Stimulated activated CD4-positive, alpha-beta T cell treated with anti-CD3 and anti-CD28 coated beads, Interleukin-15, amount 100 ng/mL, for 24 hours (primary cell): ENCODE measurements around the gene NCOA3.
"Not testable (repeated sequence)": the region's sequence is repeated elsewhere in the genome, so short reads cannot be mapped to it uniquely, and the experiment has no call there.

Experiments used
- DNase-seq: peaks from one replicate; pipeline ENCODE4 v3.0.0-alpha.2; 2020

Gene NCOA3

DNA sequence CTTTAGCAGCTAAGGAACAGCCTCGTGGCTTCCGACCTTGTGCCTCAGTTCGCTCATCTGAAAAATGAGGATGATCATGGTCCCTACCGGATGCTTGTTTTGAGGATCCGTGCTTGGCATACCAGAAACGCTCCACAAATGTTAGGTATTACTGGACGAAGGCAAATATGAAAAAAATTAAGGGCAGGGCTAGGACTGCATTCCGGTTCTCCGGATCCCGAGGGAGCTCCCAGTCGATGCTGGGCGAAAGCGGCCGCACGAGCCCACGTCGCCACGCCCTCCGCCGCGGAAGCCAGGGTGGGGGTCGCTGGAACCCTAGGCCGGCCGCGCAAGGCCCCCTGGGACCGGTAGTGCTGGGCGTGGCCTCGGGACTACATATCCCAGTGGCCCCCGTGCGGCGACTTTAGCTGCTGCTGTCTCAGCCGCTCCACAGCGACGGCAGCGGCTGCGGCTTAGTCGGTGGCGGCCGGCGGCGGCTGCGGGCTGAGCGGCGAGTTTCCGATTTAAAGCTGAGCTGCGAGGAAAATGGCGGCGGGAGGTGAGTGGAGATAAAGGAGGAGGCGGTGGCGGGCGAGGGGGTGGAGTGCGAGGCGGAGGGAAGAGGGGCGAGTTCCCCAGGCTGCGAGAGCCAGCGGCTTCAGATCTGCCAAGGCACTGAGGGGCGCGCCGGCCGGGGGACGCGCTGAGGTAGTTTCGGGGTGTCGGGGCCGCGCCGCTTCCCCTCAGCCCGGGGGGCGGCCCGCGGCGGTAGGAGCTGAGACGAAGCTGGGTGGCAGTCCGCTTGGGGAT lies at the start of gene NCOA3:
TSS of gene NCOA3 (plus strand) at position 406 of the 789 bp plus-strand sequence. CDS start 120,361 bp downstream, outside the sequence.
- DNase-seq, result peak; percentile 99

DNA sequence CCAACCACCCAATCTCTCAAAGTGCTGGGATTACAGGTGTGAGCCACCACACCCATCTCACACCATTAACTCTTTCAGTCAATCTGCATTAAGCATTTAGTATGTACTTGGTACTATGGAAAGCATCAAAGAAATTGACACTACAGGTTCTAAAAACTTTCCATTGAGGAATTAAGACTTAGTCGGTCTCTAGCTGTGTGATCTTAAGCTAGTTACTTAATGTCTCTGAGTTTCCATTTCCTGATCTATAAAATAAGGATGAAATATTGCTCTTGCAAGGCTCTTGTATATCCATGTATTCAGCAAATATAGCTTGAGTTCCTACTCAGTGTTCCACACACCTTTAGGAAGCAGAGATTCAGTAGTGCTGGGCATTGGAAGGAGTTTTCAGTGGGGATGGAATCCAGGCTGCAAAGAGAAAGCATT lies 48.9 kb upstream of the NCOA3 start:
- DNase-seq, result no peak

DNA sequence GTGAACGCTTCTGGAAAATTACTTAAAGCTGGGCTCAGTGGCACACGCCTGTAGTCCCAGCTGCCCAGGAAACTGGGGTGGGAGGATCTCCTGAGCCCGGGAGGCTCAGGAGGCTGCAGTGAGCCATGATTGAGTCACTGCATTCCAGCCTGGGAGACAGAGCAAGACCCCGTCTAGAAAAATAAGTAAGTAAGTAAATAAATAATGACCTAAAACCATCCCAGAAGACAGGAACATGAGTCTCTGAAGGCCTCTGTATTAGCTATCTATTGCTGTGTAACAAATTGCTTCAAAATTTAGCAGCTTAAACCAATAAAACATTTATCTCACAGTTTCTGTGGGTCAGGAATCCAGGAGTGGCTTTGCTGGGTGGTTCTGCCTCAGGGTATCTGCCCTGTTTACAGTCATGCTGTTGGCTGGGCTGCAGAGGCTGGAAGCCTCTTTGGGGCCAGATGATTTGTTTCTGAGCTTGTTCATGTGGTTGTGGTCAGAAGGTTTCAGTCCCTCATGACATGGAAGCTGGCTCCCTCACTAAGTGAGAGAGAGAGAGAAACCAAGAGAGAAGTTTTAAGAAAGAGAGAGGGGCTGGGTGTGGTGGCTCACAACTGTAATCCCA lies 48.4 kb upstream of the NCOA3 start:
- DNase-seq, result peak; percentile 71

DNA sequence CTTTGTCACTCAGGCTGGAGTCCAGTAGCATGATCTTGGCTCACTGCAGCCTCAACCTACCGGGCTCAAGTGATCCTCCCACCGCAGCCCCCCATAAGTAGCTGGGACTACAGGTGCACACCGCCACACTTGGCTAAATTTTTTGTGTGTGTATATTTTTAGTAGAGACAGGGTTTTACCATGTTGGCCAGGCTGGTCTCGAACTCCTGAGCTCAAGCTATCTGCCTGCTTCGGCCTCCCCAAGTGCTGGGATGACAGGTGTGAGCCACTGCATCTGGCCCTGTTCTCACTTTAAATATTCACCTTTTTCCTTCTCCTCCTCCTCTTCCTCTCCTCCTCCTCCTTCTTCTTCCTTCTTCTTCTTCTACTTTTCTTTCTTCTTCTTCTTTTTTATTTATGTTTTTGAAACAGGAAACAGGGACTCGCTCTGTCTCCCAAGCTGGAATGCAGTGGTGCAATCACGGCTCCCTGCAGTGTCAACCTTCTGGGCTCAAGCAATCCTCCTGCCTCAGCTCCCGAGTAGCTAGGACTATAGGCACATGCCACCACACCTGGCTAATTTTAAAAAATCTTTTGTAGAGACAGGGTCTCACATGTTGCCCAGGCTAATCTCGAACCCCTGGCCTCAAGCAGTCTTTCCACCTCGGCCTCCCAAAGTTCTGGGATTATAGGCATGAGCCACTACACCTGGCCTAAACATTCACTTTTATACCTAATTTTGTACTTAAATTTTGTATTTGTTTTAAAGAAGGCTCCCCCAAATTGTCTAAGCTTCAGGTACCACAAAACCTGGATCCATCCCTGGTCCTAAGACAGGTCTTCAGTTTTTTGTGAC lies 47.2 kb upstream of the NCOA3 start:
- no peak for DNase-seq

DNA sequence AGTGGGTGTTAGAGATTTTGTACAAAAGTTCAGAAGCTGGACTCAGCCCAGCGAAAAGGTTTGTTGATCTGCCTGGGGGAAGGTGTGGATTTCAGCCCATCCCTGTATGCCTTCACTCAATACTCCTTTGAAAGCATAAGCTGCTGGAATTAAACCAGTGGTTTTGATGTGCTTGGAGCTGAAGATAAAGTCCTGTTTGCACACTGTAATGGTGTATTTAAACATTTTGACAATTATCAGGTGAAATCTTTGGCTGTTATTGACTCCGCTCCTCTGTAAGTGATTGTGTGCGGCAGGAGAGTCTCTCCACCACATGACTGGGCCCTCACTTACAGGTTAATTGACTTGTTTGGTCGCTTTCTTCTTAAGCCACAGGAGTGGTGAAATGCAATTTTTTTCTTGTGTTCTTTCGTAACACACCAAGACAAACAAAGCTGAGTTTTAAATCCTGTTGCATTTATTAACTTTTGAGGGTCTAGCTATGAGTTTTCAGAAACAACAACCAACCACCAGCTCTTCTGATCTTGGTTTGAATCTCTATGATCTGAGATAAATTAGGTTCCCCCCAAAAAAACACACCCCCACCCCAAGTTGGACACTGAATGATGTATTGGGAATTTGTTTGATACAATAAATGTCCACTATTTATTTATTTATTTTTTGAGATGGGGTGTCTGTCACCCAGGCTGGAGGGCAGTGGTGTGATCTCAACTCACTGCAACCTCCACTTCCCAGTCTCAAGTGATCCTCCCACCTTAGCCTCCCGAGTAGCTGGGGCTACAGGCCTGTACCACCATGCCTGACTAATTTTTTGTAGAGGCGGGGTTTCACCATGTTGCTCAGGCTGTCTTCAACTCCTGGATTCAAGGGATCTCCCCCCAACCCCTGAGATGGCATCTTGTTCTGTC lies 46.3 kb upstream of the NCOA3 start:
- no peak for DNase-seq

DNA sequence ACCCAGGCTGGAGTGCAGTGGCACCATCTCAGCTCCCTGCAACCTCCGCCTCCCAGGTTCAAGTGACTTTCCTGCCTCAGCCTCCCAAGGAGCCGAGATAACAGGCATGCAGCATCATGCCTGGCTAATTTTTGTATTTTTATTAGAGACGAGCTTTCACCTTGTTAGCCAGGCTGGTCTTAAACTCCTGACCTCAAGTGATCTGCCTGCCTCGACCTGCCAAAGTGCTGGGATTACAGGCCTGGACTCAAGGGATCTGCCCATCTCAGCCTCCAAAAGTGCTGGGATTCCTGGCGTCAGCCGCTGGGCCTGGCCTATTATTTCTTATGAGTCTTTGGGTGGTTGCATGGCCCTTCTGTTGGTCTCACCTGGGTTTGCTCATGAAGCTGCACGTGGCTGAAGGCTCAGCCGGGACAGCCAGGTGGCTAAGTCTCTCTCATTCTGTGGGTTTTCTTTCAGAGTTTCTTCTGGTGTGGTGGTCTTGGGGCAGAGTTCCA lies 45.6 kb upstream of the NCOA3 start:
- DNase-seq, result no peak

DNA sequence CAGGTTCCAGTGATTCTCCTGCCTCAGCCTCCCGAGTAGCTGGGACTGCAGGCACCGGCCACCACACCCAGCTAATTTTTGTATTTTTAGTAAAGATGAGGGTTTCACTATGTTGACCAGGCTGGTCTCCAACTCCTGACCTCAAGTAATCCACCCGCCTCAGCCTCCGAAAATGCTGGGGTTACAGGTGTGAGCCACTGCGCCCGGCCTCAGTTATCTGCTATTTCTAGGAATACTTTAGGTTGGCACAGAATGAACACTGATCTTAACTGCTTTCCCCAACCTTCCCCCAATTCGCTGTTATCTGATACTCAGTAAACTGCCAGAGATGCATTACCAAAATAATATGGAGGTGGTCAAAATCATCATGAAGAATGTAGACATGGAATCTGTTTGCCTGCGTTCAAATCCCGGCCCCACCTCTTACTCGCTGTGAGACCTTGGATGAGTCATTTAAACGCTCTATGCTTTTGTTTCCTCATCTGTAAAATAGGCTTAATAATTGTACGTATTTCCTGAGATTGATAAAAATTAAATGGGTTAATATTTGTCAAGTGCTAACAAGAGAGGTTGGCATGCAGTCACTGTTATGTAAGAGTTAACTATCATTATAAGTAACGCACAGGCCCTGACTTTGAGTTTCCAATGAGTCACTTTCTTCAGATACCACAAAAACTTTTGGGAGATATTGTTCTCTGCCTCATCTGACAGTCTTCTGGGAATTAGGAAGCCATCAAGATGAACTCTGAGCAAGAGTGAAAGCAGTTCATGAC lies 44.5 kb upstream of the NCOA3 start:
- peak; percentile 34 for DNase-seq

DNA sequence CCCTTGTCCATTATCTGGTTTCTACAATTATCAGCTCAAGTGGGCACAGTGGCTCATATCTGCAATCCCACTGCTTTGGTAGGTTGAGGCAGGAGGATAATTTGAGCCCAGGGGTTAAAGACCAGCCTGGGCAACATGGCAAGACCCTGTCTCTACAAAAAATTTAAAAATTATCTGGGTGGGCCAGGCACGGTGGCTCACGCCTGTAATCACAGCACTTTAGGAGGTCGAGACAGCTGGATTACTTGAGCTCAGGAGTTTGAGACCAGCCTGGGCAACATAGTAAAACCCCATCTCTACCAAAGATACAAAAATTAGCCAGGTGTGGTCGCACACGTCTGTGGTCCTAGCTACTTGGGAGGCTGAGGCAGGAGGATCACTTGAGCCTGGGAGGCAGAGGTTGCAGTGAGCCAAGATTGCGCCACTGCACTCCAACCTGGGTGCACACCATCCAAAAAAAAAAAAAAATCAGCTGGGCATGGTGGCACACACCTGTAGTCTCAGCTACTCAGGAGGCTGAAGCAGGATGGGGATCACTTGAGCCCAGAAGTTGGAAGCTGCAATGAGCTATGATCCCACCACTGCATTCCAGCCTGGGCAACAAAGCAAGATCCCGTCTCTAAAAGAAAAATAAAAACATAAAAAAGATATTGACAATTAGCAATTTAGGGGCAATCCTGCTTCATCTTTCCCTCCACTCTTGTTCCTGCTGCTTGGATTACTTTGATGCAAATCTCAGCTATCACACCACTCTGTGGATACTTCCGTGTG lies 43.2 kb upstream of the NCOA3 start:
- DNase-seq, result not testable (repeated sequence)

DNA sequence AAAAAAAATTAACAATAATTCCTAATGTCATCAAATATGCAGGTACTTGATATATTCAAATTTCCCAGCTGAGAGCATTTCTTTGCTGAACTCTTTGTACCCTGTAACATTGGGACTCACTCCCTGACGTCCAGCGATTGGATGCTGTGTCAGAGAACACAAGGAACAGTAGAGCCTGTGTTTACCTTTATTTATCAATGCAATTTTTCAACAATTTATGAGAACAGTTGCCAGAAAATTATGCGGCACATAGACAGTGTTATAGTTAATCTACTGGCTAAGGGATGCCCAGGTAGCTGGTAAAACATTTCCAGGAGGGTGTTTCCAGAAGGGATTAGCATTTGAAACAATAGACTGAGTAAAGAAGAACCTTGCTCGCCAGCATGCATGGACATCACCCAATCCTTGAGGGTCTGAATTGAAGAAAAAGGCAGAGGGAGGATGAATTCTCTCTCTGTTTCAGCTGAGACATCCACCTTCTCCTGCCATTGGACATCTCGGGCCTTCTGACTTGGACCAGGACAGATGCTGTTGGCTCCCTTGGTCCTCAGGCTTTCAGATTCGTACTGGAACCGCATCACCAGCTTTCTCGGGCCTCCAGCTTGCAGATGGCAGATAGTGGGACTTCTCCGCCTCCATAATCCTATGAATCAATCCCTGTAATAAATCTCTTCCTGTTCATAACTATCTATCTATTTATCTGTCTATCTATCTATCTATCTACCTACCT lies 42.2 kb upstream of the NCOA3 start:
- no peak for DNase-seq

DNA sequence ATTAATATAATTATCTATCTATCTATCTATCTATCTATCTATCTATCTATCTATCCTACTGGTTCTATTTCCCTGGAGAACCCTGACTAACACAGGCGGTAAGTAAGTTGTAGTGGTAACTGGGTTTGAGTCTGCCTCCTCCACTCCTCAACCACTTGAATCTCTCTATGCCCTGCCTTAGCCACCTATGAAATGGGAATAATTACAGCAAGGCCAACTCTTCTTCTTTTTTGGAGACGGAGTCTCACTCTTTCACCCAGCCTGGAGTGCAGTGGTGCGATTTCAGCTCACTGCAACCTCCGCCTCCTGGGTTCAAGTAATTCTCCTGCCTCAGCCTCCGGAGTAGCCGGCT lies 41.0 kb upstream of the NCOA3 start:
- DNase-seq, result not testable (repeated sequence)

DNA sequence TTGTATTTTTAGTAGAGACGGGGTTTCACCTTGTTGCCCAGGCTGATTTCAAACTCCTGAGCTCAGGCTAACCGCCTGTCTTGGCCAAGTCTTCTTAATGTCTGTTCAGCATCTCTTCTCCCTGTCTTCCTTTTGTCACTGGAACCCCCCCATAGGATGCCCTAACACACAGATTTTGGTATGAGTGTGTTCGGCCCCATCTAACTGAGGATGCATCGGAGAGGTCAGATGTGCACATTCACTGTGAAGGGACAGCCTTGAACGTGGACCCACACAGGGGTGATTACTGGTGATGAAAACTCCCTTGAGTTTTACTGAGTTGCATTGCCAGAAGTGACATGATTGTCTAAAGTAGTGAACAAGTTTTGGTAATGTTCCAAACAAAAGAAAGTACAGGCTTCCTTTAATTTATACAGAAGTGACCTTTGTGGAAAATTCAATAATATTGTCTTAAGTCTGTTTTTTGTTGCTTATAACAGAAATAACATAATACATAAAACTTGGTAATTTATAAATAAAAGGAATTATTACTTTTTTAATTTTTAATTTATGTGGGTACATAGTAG lies 40.5 kb upstream of the NCOA3 start:
- no peak for DNase-seq

DNA sequence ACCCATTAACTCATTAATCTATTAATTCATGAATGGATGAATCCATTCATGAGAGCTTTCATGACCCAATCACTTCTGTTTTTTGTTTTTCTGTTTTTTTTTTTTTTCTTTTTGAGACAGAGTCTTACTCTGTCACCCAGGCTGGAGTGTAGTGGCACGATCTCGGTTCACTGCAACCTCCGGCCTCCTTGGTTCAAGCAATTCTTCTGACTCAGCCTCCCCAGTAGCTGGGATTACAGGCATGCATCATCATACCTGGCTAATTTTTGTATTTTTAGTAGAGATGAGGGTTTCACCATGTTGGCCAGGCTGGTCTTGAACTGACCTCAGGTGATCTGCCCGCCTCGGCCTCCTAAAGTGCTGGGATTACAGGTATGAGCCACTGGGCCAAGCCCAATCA lies 39.8 kb upstream of the NCOA3 start:
- DNase-seq, result not testable (repeated sequence)

DNA sequence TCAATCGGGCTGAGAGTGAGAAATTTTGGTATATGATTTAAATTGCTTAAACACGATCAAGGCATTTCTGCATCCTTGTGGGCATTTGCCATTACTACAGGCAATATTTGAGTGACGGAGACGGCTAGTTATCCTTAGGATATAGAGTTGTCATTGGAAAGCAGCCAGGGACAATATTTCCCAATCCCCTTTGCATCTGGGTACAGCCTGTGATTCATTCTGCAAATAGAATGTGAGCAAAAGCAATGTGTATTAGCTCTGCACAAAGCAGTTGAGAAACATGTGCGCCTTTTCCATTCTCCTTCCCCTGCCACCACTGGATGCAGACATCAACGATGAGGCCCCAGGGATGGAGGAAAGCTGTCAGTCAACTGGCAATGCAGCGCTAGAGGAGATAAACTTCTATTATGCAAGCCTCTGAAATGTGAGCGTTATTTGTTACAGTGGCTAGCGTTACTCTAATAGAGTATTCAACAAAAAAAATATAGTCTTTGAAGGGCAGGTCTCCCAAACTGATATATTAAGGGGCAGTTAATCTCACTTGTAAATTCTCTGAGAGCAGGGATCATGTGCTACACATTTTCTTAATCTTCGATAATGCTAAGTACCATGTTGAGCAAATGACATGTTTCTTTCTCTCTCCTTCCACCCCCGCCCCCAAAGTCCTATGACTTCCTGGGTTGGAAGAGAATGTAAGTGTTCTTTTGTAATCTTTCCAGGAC lies 37.1 kb upstream of the NCOA3 start:
- no peak for DNase-seq

DNA sequence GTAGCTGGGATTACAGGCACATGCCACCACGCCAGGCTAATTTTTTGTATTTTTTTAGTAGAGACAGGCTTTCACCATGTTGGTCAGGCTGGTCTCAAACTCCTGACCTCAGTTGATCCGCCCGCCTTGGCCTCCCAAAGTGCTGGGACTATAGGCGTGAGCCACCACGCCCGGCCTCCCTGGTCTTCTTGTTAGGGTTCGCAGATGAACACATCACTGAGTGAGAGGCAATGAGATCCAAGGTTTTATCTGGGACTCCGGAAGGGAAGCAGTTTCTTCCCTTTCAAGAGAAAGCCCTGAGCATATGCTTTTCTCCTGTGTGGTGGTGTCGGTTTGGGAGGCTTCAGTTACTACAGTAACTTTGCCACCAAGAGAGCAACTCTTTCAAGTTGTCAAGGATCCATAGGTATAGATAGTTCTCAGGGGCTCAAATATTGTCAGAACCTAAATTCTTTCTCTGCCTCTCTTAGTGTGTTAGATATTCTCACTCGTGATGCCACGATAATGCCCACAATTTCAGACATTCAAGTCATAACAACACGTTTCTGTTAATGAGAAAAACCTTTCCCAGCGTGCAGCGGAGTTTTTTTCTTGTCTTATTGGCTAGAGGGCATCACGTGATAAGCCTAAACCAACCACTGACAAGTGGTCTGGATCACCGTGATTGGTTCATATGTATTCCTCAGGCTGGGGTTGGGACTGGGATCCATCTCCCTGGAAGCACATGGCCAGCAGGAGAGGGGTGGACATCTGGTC lies 36.2 kb upstream of the NCOA3 start:
- no peak for DNase-seq

DNA sequence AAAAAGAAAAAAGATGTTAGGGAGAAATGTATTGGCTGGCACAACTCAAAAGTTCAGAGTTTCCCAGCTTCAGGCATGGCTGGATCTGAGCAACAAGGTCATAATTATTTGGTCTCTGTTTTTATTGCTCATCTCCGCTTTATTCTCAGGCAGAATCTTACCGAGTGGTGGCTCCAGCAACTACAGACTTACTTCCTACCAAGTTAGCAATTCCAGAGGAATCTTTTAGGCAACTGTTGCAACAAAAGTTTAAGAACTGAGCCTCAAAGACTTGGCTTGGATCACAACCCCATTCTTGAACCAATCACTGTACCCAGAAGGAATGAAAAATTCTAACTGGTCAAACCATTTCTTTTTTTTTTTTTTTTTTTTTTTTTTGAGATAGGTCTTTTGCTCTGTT lies 35.5 kb upstream of the NCOA3 start:
- no peak for DNase-seq

DNA sequence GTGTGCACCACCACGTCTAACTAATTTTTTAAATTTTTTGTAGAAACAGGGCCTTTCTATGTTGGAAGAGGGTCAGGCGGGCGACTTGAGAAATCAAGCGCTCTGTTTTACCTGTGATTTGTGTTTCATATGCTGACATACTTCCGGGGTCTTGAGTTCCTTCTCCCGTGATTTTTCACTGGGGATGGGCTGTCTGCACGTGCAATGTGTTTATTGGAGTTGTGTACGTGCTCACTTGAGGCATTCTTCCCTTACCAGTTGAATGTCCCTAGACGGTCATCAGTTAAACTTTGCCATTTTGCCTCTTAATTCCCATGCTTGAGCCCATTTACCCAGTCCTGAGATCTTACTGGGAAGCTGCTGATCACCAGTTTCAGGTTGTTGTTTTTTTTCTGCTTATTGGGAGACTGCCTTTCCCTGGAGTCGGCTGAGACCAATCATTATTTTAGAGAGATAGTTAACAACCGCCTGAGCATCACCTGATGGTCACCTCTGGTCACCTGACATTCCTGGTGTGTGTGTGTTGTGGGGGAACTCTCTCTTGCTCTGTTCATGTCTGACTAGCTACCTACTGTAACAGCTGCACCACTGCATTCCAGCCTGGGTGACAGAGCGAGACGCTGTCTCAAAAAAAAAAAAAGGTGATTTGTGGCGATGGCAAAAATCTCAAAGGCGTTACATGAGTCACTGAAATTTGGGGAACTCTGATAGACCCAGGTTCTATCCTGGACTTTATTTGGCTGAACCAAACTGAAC lies 34.8 kb upstream of the NCOA3 start:
- DNase-seq, result no peak

DNA sequence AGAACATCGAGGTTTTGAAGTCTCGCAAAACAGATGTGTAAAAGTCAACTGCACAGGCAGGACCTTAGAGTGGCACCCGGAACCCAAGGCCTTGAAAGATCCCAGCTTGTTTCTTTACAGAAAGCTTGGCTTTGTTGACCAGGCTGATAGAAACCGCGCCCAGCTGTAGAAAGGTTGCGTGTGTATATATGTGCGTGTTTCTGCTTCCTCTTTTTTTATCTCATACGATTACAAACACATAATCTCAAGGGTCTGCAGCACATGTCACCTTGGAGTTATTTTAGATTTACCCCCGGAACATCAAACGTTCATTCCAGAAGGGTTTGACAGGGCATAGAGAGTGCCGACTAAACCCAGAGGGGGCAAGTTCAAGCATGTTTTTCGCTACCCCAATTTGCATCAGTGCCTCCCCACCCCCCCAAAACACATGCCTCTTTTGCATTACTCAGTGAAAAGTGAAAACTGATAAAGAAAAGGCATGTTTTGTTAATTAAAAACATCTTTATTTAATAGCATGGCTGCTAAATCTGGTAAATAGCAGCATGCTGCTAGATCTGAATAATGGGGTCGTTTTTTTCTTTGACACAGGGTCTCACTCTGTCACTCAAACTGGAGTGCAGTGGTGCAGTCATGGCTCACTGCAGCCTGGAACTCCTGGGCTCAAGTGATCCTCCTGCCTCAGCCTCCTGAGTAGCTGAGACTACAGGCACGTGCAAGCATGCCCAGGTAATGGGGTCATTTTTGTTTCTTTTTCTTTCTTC lies 33.2 kb upstream of the NCOA3 start:
- no peak for DNase-seq
